DMS153 treated with DMSO at 0.1 percent for 48 hours (cell line): ENCODE measurements around the gene DAZAP1.

Experiments used
- DNase-seq: peaks from one replicate; lab custom pipeline; 2025; ENCODE audit not compliant: unreplicated experiment; lab: John Stamatoyannopoulos, UW

Gene DAZAP1

DNA sequence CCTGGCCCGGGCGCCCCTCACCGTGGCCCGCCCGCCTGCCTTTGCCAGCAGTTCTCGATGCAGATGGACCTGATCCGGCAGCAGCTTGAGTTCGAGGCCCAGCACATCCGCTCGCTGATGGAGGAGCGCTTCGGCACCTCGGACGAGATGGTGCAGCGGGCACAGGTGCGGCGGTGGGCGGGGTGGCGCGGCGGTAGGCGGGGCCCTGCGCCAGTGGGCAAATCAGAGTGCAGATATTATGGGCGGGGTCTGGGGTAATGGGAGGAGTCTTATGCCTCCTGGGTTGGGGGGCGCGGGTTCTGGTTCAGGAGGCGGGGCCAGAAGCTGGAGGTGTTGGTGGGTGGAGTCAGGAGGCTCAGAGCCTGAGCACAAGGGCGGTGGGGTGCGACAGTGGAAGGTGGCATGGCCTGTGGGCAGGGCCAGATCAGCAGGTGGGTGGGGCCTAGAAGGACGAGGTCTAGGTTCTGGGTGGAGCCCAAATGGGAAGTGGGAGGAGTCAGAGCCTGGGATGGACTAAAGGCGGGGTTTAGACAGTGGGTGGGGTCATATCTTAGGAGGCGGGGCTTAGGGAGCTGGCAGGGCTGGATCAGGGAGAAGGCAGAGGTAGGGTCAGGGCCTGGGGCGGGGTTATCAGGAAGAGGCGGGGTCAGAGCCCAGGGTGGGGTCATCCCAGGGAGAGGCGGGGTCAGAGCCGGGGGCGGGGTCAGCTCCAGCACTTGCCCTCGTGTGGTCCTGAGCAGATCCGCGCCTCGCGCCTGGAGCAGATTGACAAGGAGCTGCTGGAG lies 48.1 kb downstream of the DAZAP1 start:
- no peak for DNase-seq

DNA sequence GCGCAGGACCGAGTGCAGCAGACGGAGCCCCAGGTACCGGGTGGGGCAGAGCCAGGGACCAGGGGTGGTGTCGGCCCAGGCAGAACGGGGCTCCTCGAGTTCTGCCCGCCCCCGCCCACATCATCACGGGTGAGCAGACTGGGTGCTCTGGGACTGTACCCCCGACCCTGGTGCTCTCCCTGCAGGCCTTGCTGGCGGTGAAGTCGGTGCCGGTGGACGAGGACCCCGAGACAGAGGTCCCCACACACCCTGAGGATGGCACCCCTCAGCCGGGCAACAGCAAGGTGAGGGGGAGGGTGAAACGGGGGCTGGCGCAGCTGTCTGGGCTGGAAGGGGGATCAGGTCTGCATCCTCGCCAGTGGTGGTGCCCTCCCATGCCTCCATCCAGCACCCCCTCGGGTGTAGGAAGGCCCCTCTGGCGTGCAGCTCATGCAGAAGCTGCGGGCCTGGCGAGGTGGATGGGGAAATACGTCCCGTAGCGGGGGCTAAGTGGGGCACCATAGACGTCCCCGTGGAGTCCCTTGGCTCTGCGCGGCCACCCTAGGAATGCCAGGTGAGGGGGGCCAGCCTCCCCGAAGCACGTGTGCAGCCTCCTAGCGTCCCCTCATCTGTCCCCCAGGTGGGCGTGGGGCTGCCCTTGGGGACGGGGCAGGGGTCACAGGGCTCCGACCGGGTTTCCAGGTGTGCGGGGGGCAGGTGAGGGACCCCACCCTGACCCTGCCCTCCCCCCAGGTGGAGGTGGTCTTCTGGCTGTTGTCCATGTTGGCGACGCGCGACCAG lies 48.9 kb downstream of the DAZAP1 start:
- no peak for DNase-seq

- no peak for DNase-seq
Measured at GRCh38 chr19:1457031-1457739, 49.8 kb downstream of the DAZAP1 start.

- DNase-seq, result no peak
Measured at GRCh38 chr19:1457892-1458291, 50.5 kb downstream of the DAZAP1 start.

GRCh38 chr19:1459479-1459878 lies 52.1 kb downstream of the DAZAP1 start:
- DNase-seq, result no peak

- DNase-seq, result no peak
Measured at GRCh38 chr19:1460033-1460995, 52.9 kb downstream of the DAZAP1 start.

DNA sequence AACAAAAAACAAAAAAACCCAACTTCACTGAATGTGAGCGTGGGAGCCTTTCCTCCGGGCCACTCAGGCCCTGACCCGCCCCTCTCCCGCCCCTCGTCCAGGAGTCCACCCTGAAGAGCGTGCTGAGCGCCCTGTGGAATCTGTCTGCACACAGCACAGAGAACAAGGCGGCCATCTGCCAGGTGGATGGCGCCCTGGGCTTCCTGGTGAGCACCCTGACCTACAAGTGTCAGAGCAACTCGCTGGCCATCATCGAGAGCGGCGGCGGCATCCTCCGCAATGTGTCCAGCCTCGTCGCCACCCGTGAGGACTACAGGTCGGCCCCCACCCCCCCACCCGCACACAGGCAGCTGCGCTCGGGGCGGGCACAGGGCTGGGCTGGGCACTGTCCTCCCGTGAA lies 54.5 kb downstream of the DAZAP1 start:
- DNase-seq, result no peak

- no peak for DNase-seq
Measured at GRCh38 chr19:1465191-1466016, 58.0 kb downstream of the DAZAP1 start.

GRCh38 chr19:1466018-1466460 lies 58.7 kb downstream of the DAZAP1 start:
- DNase-seq, result no peak

- DNase-seq, result no peak
Measured at GRCh38 chr19:1466461-1467214, 59.3 kb downstream of the DAZAP1 start.

DNA sequence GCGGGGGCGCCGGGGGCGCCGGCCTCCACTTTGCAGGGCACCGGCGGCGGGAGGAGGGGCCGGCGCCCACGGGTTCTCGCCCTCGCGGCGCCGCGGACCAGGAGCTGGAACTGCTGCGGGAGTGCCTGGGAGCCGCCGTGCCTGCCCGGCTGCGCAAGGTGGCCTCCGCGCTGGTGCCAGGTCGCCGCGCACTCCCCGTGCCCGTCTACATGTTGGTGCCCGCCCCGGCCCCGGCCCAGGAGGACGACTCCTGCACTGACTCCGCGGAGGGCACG lies 59.8 kb downstream of the DAZAP1 start:
- DNase-seq, result no peak

DNA sequence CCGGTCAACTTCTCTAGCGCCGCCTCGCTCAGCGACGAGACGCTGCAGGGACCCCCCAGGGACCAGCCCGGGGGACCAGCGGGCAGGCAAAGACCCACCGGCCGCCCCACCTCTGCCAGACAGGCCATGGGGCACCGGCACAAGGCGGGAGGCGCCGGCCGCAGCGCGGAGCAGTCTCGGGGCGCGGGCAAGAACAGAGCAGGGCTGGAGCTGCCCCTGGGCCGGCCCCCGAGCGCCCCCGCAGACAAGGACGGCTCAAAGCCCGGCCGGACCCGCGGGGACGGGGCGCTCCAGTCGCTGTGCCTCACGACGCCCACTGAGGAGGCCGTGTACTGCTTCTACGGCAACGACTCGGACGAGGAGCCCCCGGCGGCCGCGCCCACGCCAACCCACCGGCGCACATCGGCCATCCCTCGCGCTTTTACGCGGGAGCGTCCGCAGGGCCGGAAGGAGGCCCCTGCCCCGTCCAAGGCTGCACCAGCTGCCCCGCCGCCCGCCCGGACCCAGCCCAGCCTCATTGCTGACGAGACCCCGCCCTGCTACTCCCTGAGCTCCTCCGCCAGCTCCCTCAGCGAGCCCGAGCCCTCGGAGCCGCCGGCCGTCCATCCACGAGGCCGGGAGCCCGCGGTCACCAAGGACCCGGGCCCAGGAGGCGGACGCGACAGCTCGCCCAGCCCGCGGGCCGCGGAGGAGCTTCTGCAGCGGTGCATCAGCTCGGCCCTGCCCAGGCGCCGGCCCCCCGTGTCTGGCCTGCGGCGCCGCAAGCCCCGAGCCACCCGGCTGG lies 60.3 kb downstream of the DAZAP1 start:
- DNase-seq, result no peak

- no peak for DNase-seq
Measured at GRCh38 chr19:1468274-1468820, 61.0 kb downstream of the DAZAP1 start.

GRCh38 chr19:1468821-1469254 lies 61.5 kb downstream of the DAZAP1 start:
- DNase-seq, result no peak

DNA sequence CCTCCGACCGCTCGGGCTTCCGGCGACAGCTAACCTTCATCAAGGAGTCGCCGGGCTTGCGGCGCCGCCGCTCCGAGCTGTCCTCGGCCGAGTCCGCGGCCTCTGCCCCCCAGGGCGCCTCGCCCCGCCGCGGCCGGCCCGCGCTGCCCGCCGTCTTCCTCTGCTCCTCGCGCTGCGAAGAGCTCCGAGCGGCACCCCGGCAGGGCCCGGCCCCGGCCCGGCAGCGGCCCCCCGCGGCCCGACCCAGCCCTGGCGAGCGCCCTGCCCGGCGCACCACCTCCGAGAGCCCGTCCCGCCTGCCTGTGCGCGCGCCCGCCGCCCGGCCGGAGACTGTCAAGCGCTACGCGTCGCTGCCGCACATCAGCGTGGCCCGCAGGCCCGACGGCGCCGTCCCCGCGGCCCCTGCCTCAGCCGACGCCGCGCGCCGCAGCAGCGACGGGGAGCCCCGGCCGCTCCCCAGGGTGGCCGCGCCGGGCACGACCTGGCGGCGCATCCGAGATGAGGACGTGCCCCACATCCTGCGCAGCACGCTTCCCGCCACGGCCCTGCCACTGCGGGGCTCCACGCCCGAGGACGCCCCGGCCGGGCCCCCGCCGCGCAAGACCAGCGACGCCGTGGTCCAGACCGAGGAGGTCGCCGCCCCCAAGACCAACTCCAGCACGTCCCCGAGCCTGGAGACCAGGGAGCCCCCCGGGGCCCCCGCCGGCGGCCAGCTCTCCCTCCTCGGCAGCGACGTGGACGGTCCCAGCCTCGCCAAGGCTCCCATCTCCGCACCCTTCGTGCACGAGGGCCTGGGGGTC lies 62.1 kb downstream of the DAZAP1 start:
- no peak for DNase-seq

- DNase-seq, result no peak
Measured at GRCh38 chr19:1470055-1470304, 62.6 kb downstream of the DAZAP1 start.

GRCh38 chr19:1470305-1471009 lies 63.1 kb downstream of the DAZAP1 start:
- no peak for DNase-seq
